T-helper 1 cell treated with Interleukin-12 subunit alpha and Interleukin-12 subunit beta and Interleukin-4 antibody, amounts not matched to agents 30 ng/mL and 1 ng/mL, for 36 hours (primary cell): ENCODE data around the gene DPP10. TPM values are rescaled to one million over a fixed set of nuclear protein-coding genes. Genes with fewer than 3 reads are reported as not detected.

Experiments
- intact Hi-C: fragments of 100-400 bp; cut with micrococcal nuclease; formaldehyde crosslinking; loops from one replicate; pipeline ENCODE4 v1.15.1; 2024
- total RNA-seq: library from RNA; stranded (reverse); gene quantifications from 2 replicates; pipeline ENCODE4 v1.2.3, GENCODE V29; 2022

The DPP10 gene
- total RNA-seq, 1 donor from 2014 or later, result not detected

DNA sequence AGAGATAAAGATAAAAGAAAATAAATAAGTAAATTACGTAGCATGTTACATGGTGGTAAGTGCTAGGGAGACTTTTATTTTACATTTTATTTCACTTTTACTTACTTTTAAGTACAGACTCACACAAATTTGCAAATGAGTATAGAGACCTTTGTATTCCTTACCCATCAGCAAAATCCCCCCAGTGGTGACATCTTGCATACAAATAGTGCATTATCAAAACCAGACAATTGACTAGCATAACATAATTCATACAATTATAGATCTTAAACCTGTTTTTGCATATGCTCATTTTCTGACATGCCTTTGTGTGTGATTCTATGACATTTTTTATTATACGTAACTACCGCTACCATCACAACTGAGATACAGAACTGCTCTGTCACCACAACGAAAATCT, 1099.4 kb downstream of the DPP10 start:
- intact Hi-C loops, result no loop called here

DNA sequence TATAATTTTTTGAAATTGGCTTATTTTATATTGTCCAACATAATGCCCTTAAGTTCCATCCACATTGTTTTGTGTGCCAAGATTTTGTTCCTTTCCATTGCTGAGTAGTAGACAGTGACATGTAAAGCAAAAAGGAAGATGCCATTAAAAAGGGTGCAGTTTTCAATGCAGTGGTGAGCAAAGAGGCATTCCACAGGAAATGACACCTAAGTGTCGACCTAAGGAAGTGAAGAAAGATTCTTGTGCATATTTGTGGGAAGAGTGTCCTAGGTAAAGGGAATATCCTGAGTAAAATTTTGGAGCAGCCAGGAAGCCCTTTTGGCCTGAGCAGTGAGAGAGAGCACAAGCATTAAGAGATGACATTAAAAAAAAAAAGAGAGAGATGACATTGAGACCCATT, 1099.9 kb downstream of the DPP10 start:
- intact Hi-C loops, result no loop called here

DNA sequence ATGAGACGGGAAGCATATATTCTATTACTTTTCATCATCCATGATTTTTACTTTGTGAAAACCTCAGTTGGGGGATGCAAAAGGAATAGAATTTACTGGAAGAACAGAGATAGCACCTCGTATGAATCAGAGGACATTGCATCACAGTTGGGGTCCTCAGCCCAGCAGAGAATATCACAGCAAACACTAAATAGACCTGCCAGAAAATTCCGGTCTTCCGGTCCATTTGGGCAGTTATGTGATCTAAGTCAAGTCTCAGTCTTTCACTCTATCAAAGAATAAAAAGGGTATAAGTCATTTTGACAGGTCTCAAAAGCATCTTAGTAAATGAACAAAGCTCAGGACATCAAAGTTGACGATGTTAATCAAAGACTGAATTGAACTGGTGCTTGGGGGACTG, 1100.6 kb downstream of the DPP10 start:
- intact Hi-C loops, result no loop called here

DNA sequence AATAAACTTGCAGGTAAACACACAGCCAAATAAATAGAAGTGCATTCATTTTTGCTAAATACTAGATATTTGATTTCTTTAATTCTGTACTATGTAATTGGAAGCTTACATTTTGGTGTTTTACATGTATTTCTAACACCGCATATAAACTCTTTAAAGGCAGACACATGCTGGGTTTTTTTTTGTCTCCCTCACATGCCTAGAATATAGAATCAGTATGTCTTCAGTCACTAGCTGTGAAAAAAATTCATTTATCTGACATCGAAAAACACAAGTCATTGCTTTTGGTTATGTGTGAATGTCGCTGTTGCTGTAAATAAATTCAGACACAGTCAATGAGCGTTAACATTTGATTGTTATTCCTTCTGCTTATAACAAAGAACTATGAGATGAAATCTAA, 1101.0 kb downstream of the DPP10 start:
- intact Hi-C loops, result no loop called here

- intact Hi-C loops, result no loop called here
Observed at GRCh38 chr2:115549611-115550130, 1107.2 kb downstream of the DPP10 start.

GRCh38 chr2:115552726-115553125, 1110.3 kb downstream of the DPP10 start:
- intact Hi-C loops, result no loop called here

- intact Hi-C loops, result no loop called here
Observed at GRCh38 chr2:115554153-115554552, 1111.7 kb downstream of the DPP10 start.

GRCh38 chr2:115558725-115559124, 1116.3 kb downstream of the DPP10 start:
- intact Hi-C loops, result no loop called here

DNA sequence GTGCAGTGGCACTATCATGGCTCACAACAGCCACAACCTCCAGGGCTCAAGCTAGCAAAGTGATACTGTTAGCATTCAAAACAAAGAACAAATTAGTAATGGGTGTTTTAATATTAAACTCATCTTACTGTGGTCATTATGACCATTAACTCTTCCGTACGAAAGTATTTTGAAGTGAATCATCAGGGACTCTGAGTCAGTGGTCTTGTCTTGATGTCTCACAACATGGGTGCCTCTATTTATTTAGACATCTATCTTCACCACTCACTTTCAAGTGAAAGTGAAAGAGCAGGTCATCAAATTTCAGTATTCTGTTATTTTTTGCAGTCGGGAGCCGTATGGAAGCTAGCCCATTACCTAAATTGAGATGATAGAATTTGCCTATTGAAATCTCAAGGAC, 1118.2 kb downstream of the DPP10 start:
- intact Hi-C loops, result no loop called here

DNA sequence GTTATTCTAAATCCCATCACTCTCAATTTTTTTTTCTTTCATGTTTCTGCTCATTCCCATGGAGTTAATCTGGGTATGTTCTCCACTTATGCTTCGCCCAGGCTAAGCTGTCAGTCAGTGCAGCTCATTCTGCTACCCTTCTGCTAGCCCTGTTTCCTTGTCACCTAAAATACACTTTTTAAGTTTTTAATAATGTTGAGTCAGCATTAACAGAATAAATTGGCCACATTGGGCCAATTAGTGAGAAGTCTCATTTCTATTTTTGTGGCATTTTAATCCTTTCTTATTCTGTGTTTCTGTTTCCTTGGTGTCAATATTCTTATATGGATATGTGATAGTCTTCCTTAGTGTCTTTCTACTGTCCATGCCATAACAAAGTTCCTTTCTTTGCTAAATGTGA, 1126.2 kb downstream of the DPP10 start:
- intact Hi-C loops, result no loop called here

DNA sequence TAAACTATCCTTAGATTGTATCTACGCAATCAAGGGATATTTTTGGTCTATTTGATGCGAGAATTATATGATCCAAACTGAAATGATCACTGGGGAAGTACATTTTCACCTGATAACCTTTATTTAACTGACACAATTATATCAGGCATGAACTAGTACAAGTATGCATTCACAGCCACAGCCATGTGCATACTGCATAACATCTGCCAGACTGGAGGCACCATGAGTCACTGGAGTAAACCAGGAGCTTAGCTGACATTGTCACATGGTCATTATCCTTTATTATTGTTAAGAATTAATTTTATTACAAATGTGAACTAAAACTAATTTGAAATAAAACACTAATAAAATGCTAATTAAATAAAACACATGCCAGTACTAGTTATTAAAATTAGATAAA, 1127.1 kb downstream of the DPP10 start:
- intact Hi-C loops, result no loop called here

GRCh38 chr2:115572746-115573145, 1130.3 kb downstream of the DPP10 start:
- intact Hi-C loops, result no loop called here

GRCh38 chr2:115573756-115574155, 1131.3 kb downstream of the DPP10 start:
- intact Hi-C loops, result no loop called here

DNA sequence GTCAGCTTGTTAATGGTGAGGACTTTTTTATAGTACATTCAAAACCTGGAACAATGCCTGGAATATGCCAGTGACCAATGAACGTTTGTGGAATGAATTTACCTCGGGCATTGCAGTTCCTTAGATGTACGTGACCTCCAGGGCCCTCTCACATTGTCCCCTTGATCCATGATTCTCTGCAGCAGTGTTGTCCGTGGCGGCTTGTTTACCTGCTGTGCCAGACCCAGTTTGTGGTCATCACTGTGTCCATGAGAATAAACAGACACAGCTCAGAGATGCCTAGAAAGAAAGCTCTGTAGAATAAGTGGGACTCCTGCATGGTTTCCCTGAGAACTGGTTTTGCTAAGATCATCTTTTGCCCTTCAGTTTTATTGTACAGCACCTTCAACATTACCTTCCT, 1132.2 kb downstream of the DPP10 start:
- intact Hi-C loops, result no loop called here

GRCh38 chr2:115580784-115581183, 1138.3 kb downstream of the DPP10 start:
- intact Hi-C loops, result no loop called here

GRCh38 chr2:115584507-115584906, 1142.1 kb downstream of the DPP10 start:
- intact Hi-C loops, result no loop called here

GRCh38 chr2:115596659-115597375, 1154.4 kb downstream of the DPP10 start:
- intact Hi-C loops, result no loop called here

DNA sequence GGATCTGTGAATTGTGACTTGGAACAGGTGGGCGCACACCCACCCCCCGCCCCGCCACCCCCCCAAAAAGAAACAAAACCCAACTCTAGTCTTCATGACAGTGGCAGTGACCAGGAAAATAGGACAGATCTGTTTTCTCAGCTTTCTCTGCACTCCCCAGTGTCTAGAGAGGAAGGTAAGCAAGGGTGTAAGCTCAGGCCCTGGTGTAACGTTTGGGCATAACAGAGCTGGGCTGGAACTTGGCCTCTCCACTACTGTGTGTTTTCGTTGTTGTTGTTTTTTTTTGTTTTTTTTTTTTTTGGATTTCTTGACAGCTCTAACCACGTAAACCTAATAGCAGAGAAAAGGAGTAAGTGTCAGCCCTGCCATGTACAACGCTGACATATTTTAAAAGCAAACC, 1160.8 kb downstream of the DPP10 start:
- intact Hi-C loops, result no loop called here

DNA sequence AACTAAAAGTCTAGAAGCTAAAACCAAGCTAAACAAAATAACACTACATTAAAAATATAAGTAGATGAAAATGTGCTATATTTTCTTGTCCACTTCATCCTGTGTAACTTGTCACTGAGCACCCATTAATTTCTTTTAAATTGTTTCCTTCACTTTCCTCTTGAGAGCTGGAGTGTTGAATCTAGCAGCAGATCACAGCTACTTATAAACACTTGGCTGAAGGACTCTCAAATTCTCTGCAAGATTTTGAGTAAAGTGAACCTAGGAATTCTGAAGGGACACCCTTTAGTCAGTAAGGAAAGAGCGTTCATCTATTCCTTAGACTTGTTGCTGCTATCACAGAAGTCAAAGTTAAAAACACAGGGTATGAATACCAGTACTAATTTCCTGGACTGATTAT, 1163.9 kb downstream of the DPP10 start:
- intact Hi-C loops, result no loop called here

- intact Hi-C loops, result no loop called here
Observed at GRCh38 chr2:115609978-115610377, 1167.5 kb downstream of the DPP10 start.

- intact Hi-C loops, result no loop called here
Observed at GRCh38 chr2:115610888-115611287, 1168.4 kb downstream of the DPP10 start.

DNA sequence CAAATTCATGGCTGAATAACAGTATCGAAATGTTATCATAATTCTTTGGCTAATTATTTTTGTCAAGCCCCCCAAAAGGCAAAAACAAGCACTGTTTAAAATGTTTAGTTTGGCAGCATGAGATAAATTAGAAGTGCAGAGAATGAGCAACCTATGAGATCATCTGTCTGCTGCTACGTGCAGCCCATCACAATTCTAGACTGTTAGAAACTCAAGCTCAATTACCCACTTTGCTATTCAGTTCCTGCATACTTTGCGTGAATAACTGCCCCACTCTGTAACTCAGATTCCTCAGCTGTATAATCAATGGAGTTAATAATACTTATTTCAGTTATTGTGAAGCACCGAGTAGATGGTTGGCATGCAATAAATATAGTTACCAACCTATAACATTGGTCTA, 1181.9 kb downstream of the DPP10 start:
- intact Hi-C loops, result no loop called here

- intact Hi-C loops, result no loop called here
Observed at GRCh38 chr2:115634578-115634977, 1192.1 kb downstream of the DPP10 start.
